ENCODE data around the gene SMYD3.

DNA sequence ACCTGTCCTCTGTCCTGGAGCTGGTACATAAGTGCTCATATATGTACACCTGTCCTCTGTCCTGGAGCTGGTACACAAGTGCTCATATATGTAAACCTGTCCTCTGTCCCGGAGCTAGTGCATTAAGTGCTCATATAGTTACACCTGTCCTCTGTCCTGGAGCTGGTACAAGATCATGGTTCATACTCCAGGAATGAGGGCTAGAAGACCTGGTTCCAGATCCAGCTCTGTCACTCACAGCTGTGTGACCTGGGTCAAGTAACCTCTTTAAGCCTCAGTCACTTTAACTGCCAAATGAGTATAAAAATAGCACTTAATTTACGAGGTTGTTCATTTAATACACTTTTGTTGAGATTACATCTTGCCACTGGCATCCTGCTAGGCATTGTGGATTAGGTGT, 28.0 kb downstream of the SMYD3 start:
- no peak for TF ChIP-seq POLR2A (IDR thresholded peaks at IDR 0.05)
- TF ChIP-seq, protein P1, sequence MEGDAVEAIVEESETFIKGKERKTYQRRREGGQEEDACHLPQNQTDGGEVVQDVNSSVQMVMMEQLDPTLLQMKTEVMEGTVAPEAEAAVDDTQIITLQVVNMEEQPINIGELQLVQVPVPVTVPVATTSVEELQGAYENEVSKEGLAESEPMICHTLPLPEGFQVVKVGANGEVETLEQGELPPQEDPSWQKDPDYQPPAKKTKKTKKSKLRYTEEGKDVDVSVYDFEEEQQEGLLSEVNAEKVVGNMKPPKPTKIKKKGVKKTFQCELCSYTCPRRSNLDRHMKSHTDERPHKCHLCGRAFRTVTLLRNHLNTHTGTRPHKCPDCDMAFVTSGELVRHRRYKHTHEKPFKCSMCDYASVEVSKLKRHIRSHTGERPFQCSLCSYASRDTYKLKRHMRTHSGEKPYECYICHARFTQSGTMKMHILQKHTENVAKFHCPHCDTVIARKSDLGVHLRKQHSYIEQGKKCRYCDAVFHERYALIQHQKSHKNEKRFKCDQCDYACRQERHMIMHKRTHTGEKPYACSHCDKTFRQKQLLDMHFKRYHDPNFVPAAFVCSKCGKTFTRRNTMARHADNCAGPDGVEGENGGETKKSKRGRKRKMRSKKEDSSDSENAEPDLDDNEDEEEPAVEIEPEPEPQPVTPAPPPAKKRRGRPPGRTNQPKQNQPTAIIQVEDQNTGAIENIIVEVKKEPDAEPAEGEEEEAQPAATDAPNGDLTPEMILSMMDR (IDR thresholded peaks at IDR 0.05), result no peak
